Hepatocyte (in vitro differentiated cells): ENCODE measurements around the gene SHANK2.

Experiments
- CTCF ChIP-seq: fragments of 200-600 bp; sonication (generic); IDR thresholded peaks from 2 replicates; pipeline ENCODE4 v1.5.1; 2016; ENCODE audit warnings: antibody characterized with exemption, mild to moderate bottlenecking; ENCODE audit not compliant: poor library complexity
- EZH2phosphoT487 ChIP-seq: fragments of 200-600 bp; sonication (generic); IDR thresholded peaks from one replicate; pipeline ENCODE4 v1.6.1; 2018; ENCODE audit warnings: antibody characterized with exemption, mild to moderate bottlenecking, low read depth, moderate library complexity; ENCODE audit not compliant: unreplicated experiment, severe bottlenecking

GRCh38 chr11:71209656-71210055 lies 42.7 kb downstream of the SHANK2 start:
- TF ChIP-seq CTCF, result no peak
- TF ChIP-seq EZH2phosphoT487, result no peak
